OCI-LY1 (cell line): Measurements from ENCODE around the gene PRDM15.

Source experiments
- CTCF ChIP-seq: fragments of 200-600 bp; sonication (generic), shearing (Covaris generic); IDR thresholded peaks from 2 replicates; pipeline ENCODE4 v1.5.1; 2017; ENCODE audit warnings: mild to moderate bottlenecking, antibody characterized with exemption, low read length, moderate library complexity, mixed read lengths
- EZH2 ChIP-seq: fragments of 200-600 bp; sonication (generic), shearing (Covaris generic); IDR thresholded peaks from 2 replicates; pipeline ENCODE4 v1.8.0; 2017; ENCODE audit warnings: borderline replicate concordance, mixed run types, mild to moderate bottlenecking, antibody characterized with exemption, low read length, moderate library complexity, mixed read lengths

- no peak for TF ChIP-seq CTCF
- TF ChIP-seq EZH2: no peak
Observed at GRCh38 chr21:41881051-41881450, 1.9 kb upstream of the PRDM15 start.
